ENCODE data around the gene SMURF1.

The SMURF1 gene

GRCh38 chr7:99140813-99141212 lies 3.1 kb downstream of the SMURF1 start:
- Histone ChIP-seq H3K27me3 (ENCODE audit: control insufficient read depth, insufficient read depth, low read length) (no peaks in the 10 kb centered on the region), H3K4me3 (ENCODE audit: low read depth, low read length) (no peak overlapping the region), H3K9ac (ENCODE audit: low read depth, low read length) (no peak overlapping the region), H3K36me3 (ENCODE audit: control insufficient read depth, insufficient read depth, low read length) (no peaks in the 10 kb centered on the region), H3K4me1 (ENCODE audit: control insufficient read depth, insufficient read depth, low read length) (peaks cover 25% of the 10 kb centered on the region), H3K9me3 (ENCODE audit: control insufficient read depth, insufficient read depth, low read length) (no peaks in the 10 kb centered on the region)

- H3K4me3 ChIP-seq (ENCODE audit: low read depth, low read length) = no peak overlapping the region
- no peaks in the 10 kb centered on the region for H3K36me3 ChIP-seq (ENCODE audit: control insufficient read depth, insufficient read depth, low read length)
- H3K9ac ChIP-seq (ENCODE audit: low read depth, low read length) = no peak overlapping the region
These were observed 4.9 kb downstream of the SMURF1 start for GRCh38 chr7:99139036-99139435.

GRCh38 chr7:99137411-99138180 lies 6.3 kb downstream of the SMURF1 start:
- H3K27me3 ChIP-seq (ENCODE audit: control insufficient read depth, insufficient read depth, low read length) = no peaks in the 10 kb centered on the region
- peaks cover 25% of the 10 kb centered on the region for H3K4me1 ChIP-seq (ENCODE audit: control insufficient read depth, insufficient read depth, low read length)
- no peak overlapping the region for H3K9ac ChIP-seq (ENCODE audit: low read depth, low read length)
- H3K36me3 ChIP-seq (ENCODE audit: control insufficient read depth, insufficient read depth, low read length) = no peaks in the 10 kb centered on the region
- no peaks in the 10 kb centered on the region for H3K9me3 ChIP-seq (ENCODE audit: control insufficient read depth, insufficient read depth, low read length)
- no peak overlapping the region for H3K4me3 ChIP-seq (ENCODE audit: low read depth, low read length)

More at GRCh38 chr7:99139036-99139435, 4.9 kb downstream of the SMURF1 start:
- no peaks in the 10 kb centered on the region for H3K9me3 ChIP-seq (ENCODE audit: control insufficient read depth, insufficient read depth, low read length)
- H3K27me3 ChIP-seq (ENCODE audit: control insufficient read depth, insufficient read depth, low read length) = no peaks in the 10 kb centered on the region
- H3K4me1 ChIP-seq (ENCODE audit: control insufficient read depth, insufficient read depth, low read length) = peaks cover 25% of the 10 kb centered on the region

- H3K9me3 ChIP-seq (ENCODE audit: control insufficient read depth, insufficient read depth, low read length) = no peaks in the 10 kb centered on the region
- no peak overlapping the region for H3K4me3 ChIP-seq (ENCODE audit: low read depth, low read length)
- H3K27me3 ChIP-seq (ENCODE audit: control insufficient read depth, insufficient read depth, low read length) = no peaks in the 10 kb centered on the region
- H3K9ac ChIP-seq (ENCODE audit: low read depth, low read length) = no peak overlapping the region
- peaks cover 21% of the 10 kb centered on the region for H3K4me1 ChIP-seq (ENCODE audit: control insufficient read depth, insufficient read depth, low read length)
- no peaks in the 10 kb centered on the region for H3K36me3 ChIP-seq (ENCODE audit: control insufficient read depth, insufficient read depth, low read length)
These were observed 8.0 kb downstream of the SMURF1 start for GRCh38 chr7:99135938-99136337.

GRCh38 chr7:99133766-99134564 lies 9.9 kb downstream of the SMURF1 start:
- Histone ChIP-seq H3K27me3 (ENCODE audit: control insufficient read depth, insufficient read depth, low read length) (no peaks in the 10 kb centered on the region), H3K9ac (ENCODE audit: low read depth, low read length) (no peak overlapping the region), H3K9me3 (ENCODE audit: control insufficient read depth, insufficient read depth, low read length) (no peaks in the 10 kb centered on the region), H3K36me3 (ENCODE audit: control insufficient read depth, insufficient read depth, low read length) (no peaks in the 10 kb centered on the region), H3K4me1 (ENCODE audit: control insufficient read depth, insufficient read depth, low read length) (peaks cover 15% of the 10 kb centered on the region), H3K4me3 (ENCODE audit: low read depth, low read length) (no peak overlapping the region)

- Histone ChIP-seq H3K4me1 (ENCODE audit: control insufficient read depth, insufficient read depth, low read length) (peaks cover 8% of the 10 kb centered on the region), H3K4me3 (ENCODE audit: low read depth, low read length) (no peak overlapping the region), H3K36me3 (ENCODE audit: control insufficient read depth, insufficient read depth, low read length) (no peaks in the 10 kb centered on the region), H3K9me3 (ENCODE audit: control insufficient read depth, insufficient read depth, low read length) (no peaks in the 10 kb centered on the region), H3K9ac (ENCODE audit: low read depth, low read length) (no peak overlapping the region), H3K27me3 (ENCODE audit: control insufficient read depth, insufficient read depth, low read length) (no peaks in the 10 kb centered on the region)
These were observed 11.2 kb downstream of the SMURF1 start for GRCh38 chr7:99132595-99133321.

GRCh38 chr7:99131290-99131689 lies 12.6 kb downstream of the SMURF1 start:
- H3K27me3 ChIP-seq (ENCODE audit: control insufficient read depth, insufficient read depth, low read length) = no peaks in the 10 kb centered on the region
- no peaks in the 10 kb centered on the region for H3K36me3 ChIP-seq (ENCODE audit: control insufficient read depth, insufficient read depth, low read length)
- H3K4me1 ChIP-seq (ENCODE audit: control insufficient read depth, insufficient read depth, low read length) = peaks cover 3% of the 10 kb centered on the region
- no peak overlapping the region for H3K4me3 ChIP-seq (ENCODE audit: low read depth, low read length)
- H3K9ac ChIP-seq (ENCODE audit: low read depth, low read length) = no peak overlapping the region
- no peaks in the 10 kb centered on the region for H3K9me3 ChIP-seq (ENCODE audit: control insufficient read depth, insufficient read depth, low read length)

- no peaks in the 10 kb centered on the region for H3K36me3 ChIP-seq (ENCODE audit: control insufficient read depth, insufficient read depth, low read length)
- no peak overlapping the region for H3K4me3 ChIP-seq (ENCODE audit: low read depth, low read length)
- no peaks in the 10 kb centered on the region for H3K27me3 ChIP-seq (ENCODE audit: control insufficient read depth, insufficient read depth, low read length)
- peaks cover 6% of the 10 kb centered on the region for H3K4me1 ChIP-seq (ENCODE audit: control insufficient read depth, insufficient read depth, low read length)
- H3K9ac ChIP-seq (ENCODE audit: low read depth, low read length) = no peak overlapping the region
- no peaks in the 10 kb centered on the region for H3K9me3 ChIP-seq (ENCODE audit: control insufficient read depth, insufficient read depth, low read length)
These were observed 14.4 kb downstream of the SMURF1 start for GRCh38 chr7:99129536-99129935.

- Histone ChIP-seq H3K27me3 (ENCODE audit: control insufficient read depth, insufficient read depth, low read length) (no peaks in the 10 kb centered on the region), H3K4me3 (ENCODE audit: low read depth, low read length) (no peak overlapping the region), H3K4me1 (ENCODE audit: control insufficient read depth, insufficient read depth, low read length) (peaks cover 6% of the 10 kb centered on the region), H3K9ac (ENCODE audit: low read depth, low read length) (no peak overlapping the region), H3K36me3 (ENCODE audit: control insufficient read depth, insufficient read depth, low read length) (no peaks in the 10 kb centered on the region), H3K9me3 (ENCODE audit: control insufficient read depth, insufficient read depth, low read length) (no peaks in the 10 kb centered on the region)
These were observed 14.9 kb downstream of the SMURF1 start for GRCh38 chr7:99129001-99129400.

- no peaks in the 10 kb centered on the region for H3K36me3 ChIP-seq (ENCODE audit: control insufficient read depth, insufficient read depth, low read length)
- no peak overlapping the region for H3K4me3 ChIP-seq (ENCODE audit: low read depth, low read length)
- H3K4me1 ChIP-seq (ENCODE audit: control insufficient read depth, insufficient read depth, low read length) = peaks cover 6% of the 10 kb centered on the region
- H3K27me3 ChIP-seq (ENCODE audit: control insufficient read depth, insufficient read depth, low read length) = no peaks in the 10 kb centered on the region
- H3K9me3 ChIP-seq (ENCODE audit: control insufficient read depth, insufficient read depth, low read length) = no peaks in the 10 kb centered on the region
- no peak overlapping the region for H3K9ac ChIP-seq (ENCODE audit: low read depth, low read length)
These were observed 15.6 kb downstream of the SMURF1 start for GRCh38 chr7:99128076-99128950.

GRCh38 chr7:99127636-99128035 lies 16.3 kb downstream of the SMURF1 start:
- H3K4me1 ChIP-seq (ENCODE audit: control insufficient read depth, insufficient read depth, low read length) = peaks cover 6% of the 10 kb centered on the region
- no peak overlapping the region for H3K4me3 ChIP-seq (ENCODE audit: low read depth, low read length)
- no peak overlapping the region for H3K9ac ChIP-seq (ENCODE audit: low read depth, low read length)

More at GRCh38 chr7:99127636-99128035, 16.3 kb downstream of the SMURF1 start:
- Histone ChIP-seq H3K9me3 (ENCODE audit: control insufficient read depth, insufficient read depth, low read length) (no peaks in the 10 kb centered on the region), H3K27me3 (ENCODE audit: control insufficient read depth, insufficient read depth, low read length) (no peaks in the 10 kb centered on the region), H3K36me3 (ENCODE audit: control insufficient read depth, insufficient read depth, low read length) (no peaks in the 10 kb centered on the region)

Data from iPS-15b (cell line).